HL-60/S4 treated with phorbol 12-myristate 13-acetate at 8.2 ng/mL for 4 days and 3 days (cell line): ENCODE measurements around the gene COMMD2.

ENCODE experiments used
- in situ Hi-C: fragments of 300-500 bp; cut with MboI; formaldehyde crosslinking; loops from 2 replicates; pipeline ENCODE4 v1.15.0; 2022; ENCODE audit warnings: low sequenced_read_pairs

The COMMD2 gene

DNA sequence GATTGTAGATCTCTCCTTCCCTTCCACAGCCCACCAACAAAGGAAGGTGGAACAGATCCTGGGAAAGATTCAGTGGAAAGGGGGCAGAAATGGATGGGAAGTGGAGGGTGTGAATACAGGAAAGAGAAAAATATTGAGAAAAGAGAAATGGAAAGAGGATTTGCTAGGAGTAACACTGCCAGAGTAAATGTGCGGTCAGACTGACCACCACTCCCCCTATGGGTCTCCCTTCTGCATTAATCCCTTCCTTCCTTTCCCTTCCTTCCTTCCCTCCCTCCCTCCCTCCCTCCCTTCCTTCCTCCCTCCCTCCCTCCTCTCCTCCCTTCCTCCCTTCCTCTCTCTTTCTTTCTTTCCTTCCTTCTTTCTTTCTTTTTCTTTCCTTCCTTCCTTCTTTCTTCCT is 12.0 kb upstream of the COMMD2 start:
- in situ Hi-C loops: no loop called here

DNA sequence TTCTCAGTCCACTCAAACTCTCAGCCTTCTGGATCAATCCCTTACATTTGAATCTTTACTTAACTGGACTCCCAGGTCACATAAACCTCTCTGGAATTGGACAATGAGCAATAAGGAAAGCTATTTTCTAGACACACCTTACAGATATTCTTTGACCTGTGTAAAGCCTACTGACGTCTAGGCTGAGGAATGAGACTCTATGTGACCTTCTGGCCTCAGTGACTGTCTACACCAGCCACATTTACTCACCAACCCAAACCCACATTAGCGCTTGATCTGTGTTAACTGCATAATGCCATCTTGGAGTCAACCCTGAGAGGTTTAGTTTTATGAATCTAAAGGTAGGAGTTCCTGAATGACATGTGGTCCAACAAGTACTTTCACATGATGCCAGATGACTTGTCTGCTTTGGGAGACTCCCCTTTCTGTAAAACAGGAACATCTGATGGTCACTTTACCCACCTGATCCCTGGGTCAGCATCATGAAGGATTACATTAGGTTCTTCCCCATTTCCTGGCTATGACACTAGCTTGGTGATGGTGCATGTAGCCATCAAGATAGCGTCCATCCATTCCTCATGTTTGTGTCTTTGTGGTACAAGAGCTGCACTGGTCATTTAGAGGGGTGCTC is 11.4 kb upstream of the COMMD2 start:
- in situ Hi-C loops: no loop called here

DNA sequence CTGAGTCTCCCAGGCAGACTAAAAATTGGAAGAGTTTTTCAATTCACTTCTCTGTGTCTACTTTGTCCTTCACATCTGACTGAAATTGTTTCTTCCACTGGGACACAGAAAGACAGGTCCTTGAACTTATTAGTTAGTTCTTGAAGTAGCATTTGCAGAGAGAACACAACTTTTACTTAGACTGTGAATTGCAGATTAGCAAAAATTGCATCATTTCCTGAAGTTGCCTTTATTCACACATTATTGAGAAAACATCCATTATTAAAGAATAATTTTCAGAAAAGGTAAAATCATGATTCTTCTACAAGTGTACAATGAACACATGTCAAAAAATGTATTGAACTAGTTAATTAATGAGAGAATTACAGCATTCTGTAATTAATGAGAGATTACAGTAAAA is 1.4 kb upstream of the COMMD2 start:
- in situ Hi-C loops: no loop called here

DNA sequence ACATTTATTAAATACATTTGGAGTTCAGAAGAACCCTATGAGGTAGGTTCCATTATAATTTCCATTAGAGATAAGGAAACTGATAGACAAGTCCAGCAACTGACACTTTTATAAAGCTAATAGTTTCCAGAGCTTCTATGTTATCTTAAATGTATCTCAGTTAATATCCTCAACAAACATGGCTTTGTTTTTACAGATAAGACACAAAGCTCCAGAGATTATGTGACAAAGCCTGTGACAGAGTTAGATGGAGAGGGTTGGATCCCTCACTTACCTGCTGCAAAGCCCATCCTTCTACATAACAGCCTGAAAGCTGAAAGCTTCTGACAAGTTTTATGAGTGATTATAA is 473 bp upstream of the COMMD2 start:
- in situ Hi-C loops: no loop called here

- in situ Hi-C loops: no loop called here
Measured at GRCh38 chr3:149751551-149751950, 738 bp downstream of the COMMD2 start.

- in situ Hi-C loops: no loop called here
Measured at GRCh38 chr3:149744606-149745005, 7.7 kb downstream of the COMMD2 start.

GRCh38 chr3:149744151-149744550 is 8.1 kb downstream of the COMMD2 start:
- in situ Hi-C loops: no loop called here

GRCh38 chr3:149739396-149739795 is 12.9 kb downstream of the COMMD2 start:
- in situ Hi-C loops: no loop called here

- in situ Hi-C loops: no loop called here
Measured at GRCh38 chr3:149738876-149739275, 13.4 kb downstream of the COMMD2 start.

DNA sequence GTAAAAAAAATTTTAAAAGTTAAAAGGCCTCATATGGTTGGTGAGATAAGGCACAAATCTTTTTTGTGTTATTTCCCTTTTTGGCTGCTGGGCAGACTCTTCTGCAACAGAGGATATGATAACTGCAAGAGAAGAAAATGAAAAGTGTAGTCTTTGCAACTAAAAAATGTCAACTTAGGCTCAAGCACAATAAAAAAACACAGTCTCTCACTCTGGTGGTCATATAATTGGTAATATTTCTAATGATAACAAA is 15.4 kb downstream of the COMMD2 start:
- in situ Hi-C loops: no loop called here

DNA sequence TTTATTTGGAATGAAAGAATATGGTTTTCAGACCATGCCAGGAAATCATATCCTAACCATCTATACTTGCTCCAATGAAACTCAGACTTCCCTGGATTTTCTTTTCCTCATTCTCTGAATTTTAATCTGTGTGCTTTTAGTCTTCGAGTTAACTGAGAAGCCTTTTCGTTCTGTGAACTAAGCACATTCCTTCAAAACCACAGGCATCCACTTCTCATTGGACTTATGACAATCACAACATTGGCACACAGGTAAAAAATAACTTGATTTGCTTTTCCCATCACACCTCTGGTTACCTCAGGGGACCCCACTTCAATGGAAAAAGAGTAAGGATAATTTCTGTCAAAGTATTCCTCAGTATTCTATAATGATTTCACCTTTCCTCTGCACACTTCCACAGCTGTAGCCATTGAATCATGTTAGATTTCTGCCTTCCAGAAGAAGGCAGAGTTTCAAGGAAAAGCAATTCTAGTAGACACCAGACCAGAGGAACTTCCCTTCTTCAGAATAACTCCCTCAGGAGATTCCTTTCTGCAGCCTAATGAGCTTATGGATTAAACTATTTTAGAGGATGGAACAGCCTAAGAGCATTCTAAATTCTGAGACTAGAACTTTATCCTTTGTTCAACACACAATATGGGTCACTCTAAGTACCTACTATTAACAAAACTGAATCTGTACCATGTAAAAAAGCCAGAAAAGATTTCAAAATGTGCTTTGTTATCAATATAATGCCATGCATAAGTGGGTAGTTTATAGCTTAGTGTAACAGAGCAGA is 15.9 kb downstream of the COMMD2 start:
- in situ Hi-C loops: no loop called here

DNA sequence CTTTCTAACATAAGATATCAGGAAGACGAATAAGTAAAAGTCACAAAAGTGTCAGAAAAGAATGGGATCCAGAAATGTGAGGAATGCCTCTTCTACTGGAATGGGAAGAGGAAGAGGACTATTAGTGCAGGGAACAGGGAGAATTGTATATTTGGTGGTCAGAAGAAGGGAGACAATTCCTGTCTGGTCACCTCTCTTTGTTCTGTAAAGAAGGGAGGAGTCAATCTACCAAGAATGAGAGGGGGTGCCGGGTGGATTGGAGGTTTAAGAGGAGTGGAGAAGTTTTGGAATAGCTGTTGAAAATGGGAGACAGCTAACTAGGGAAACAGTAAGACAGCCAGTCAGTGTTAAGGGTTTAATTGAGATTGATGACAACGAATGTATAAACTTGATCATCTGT is 20.1 kb downstream of the COMMD2 start:
- in situ Hi-C loops: no loop called here

GRCh38 chr3:149727656-149728055 is 24.6 kb downstream of the COMMD2 start:
- in situ Hi-C loops: no loop called here

DNA sequence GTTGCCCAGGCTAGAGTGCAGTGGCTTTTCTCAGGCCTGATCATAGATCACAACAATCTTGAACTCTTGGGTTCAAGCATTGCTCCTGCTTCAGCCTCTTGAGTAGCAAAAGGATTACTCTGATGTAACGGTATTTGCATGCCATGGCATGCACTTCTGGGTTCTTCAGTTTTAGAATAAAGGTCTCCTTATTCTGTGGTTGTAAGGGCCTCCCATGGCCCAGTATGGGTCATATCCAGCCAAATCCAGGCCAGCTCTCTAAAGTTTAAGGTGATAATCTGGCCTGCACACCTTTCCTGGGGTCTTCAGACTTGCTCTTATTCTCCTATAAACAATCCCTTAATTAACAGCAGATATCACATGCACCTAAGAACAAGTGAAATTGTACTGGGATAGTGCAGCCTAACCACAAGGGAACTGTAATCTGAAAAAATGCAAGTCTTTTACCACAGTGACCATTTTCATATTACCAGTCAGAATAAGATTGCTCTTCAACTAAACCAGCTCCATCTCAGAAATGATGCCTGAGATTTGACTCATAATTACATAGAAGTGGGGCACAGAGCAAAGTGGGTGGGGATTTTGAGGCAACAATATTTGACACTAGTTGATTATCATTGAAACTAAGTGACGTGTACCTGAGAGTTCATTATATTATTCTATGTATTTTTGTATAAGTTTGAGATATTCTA is 25.4 kb downstream of the COMMD2 start:
- in situ Hi-C loops: no loop called here

DNA sequence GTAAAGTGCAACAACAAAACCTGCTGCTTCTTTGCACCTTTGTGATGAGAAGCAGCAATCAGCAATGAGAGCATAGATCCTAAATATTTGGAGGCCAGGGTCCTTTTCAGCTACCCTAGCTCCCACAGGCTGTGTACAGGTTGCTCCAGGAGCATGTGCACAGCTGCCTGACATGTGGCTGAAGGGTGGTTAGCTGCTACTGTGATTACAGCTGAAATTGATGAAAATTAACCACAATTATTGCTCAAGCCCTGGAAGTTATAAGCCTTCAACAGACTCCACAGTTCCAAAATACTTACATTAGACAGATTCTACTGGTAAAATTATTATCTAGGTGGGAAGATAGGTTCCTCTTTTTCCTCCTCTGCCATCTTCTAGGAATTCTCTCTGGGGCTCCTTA is 28.5 kb downstream of the COMMD2 start:
- in situ Hi-C loops: loop anchor here (25.0 kb wide), 1 partner anchor 211 kb away; no protein-coding TSS in a partner anchor

DNA sequence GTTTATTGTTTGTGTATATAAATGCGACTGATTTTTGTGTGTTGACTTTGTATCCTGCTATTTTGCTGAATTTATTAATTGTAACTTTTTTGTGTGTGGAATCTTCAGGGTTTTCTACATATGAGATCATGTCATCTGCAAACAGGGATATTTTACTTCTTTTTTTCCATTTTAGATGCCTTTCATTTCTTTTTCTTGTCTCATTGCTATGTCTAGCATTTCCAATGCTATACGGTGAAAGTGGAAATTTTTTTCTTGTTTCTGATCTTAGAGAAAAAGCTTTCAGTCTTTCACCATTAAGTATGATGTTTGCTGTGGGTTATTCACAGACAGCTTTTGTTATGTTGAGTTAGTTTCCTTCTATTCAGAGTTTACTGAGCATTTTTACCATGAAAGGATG is 31.4 kb downstream of the COMMD2 start:
- in situ Hi-C loops: loop anchor here (25.0 kb wide), 1 partner anchor 209 kb away; no protein-coding TSS in a partner anchor

- in situ Hi-C loops: loop anchor here (25.0 kb wide), 1 partner anchor 205 kb away; no protein-coding TSS in a partner anchor
Measured at GRCh38 chr3:149717391-149718056, 34.8 kb downstream of the COMMD2 start.

DNA sequence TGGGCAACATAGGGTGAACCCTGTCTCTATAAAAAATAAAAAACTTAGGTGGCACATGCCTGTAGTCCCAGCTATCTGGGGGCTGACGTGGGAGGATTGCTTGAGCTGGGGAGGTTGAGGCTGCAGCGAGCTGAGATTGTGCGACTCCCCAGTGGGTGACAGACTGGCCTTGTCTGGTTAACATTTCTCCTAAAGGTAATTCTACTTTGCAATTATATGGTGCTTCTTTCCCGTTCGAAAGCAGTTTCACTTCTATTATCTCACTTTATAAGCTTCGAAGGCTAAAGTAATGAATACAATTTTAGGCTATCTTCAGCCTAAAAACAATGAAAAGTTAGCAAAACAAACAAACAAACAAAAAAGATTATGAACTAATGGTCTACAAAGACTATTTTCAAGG is 35.3 kb downstream of the COMMD2 start:
- in situ Hi-C loops: loop anchor here (25.0 kb wide), 1 partner anchor 205 kb away; no protein-coding TSS in a partner anchor

DNA sequence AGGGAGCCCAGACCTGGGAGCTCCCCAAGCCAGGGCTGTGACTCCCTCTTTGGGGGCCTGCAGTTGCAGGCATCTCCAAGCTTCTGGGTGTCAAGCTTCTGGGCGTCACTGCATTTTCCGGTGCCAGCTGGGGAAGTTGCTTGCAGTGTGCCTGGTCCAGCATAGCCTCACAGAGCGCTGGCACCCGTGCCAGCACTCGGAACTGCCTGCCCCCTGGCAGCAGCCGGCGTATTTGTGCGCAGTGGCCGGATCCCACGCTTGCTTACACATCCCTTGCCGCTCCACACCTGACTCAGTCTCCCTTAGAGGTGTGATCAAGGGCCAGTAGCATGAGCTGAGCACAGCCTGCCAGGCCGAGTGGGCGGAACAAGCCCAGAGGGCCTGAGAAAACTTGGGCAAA is 37.0 kb downstream of the COMMD2 start:
- in situ Hi-C loops: loop anchor here (25.0 kb wide), 1 partner anchor 203 kb away; no protein-coding TSS in a partner anchor

DNA sequence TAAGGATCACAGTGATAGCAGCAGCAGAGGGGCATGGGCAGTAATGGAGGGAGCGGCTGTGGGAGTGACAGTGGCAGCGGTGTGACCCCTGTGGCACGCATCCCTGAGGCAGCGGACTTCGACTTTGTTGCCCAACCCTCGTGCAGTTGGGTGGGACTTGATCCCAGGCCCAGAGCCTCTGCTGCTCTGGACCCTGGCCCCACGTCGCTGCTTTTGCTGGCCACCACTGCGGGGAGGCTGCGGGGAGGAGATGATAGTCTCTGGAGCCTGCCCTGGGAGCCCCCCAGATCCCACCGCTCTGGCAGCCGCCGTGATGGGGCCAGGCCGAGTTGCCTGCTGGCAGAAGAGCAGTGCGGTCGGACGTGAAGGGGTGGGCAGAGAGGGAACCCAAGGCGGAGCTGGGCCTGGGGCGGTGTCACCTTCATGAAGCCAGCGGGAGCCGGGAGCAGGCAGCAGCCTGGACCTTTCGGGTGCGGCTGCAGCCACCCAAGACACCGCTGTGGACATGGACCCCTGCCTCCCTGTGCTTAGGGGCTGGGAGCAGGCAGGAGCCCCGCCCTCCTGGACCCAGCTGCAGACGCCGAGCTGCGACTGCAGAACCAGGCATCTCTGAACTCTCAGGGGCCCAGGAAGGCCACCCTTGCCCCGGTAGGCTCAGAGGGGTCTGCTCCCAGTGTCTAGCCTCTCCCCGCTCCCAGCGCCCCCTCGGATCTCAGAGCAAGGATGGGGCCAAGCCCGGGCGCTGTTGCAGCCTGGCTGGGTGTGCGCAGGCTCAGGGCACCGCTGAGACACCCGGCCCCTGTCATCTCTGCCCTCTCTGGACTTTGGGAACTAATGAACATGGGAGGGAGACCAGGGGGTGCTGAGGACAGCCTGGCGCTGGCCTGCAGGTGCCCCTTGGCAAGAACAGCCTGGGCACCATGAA is 38.3 kb downstream of the COMMD2 start:
- in situ Hi-C loops: loop anchor here (25.0 kb wide), 1 partner anchor 202 kb away; no protein-coding TSS in a partner anchor
